NB4 (cell line): ENCODE results near the gene DLK1.

Source experiments
- POLR2A ChIP-seq: IDR thresholded peaks from 2 replicates; pipeline ENCODE4 v1.6.1; 2011; ENCODE audit warnings: mild to moderate bottlenecking; ENCODE audit not compliant: insufficient read length; ENCODE audit errors: extremely low read depth
- TF ChIP-seq, protein P1 (sequence below): IDR thresholded peaks from one replicate; pipeline ENCODE4 v1.5.1; 2012; ENCODE audit warnings: low read depth, low read length
- TF ChIP-seq, protein P2 (sequence below): IDR thresholded peaks from 2 replicates; pipeline ENCODE4 v1.6.1; 2011; ENCODE audit warnings: low read depth, low read length

DNA sequence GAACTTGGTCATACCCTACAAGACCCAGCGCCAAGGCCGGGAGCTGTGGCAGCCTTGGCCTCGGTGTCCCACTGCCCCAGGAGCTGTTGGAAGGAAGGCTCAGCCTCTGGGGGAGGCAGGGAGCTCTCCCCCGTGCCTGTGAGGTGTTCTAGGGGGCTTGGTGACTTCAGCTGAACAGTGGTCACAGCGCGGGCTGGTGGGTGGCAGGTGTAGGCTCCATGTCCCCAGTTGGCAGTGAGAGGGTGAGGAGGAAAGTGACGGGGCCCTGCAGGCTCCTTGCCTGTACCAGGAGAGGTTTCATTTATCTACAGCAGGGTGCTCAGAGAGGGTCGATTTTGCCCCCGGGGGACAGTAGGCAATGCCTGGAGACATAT, 47.5 kb downstream of the DLK1 start:
- no peak for TF ChIP-seq POLR2A
- TF ChIP-seq, protein P1, sequence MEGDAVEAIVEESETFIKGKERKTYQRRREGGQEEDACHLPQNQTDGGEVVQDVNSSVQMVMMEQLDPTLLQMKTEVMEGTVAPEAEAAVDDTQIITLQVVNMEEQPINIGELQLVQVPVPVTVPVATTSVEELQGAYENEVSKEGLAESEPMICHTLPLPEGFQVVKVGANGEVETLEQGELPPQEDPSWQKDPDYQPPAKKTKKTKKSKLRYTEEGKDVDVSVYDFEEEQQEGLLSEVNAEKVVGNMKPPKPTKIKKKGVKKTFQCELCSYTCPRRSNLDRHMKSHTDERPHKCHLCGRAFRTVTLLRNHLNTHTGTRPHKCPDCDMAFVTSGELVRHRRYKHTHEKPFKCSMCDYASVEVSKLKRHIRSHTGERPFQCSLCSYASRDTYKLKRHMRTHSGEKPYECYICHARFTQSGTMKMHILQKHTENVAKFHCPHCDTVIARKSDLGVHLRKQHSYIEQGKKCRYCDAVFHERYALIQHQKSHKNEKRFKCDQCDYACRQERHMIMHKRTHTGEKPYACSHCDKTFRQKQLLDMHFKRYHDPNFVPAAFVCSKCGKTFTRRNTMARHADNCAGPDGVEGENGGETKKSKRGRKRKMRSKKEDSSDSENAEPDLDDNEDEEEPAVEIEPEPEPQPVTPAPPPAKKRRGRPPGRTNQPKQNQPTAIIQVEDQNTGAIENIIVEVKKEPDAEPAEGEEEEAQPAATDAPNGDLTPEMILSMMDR, result no peak
- TF ChIP-seq, protein P2, sequence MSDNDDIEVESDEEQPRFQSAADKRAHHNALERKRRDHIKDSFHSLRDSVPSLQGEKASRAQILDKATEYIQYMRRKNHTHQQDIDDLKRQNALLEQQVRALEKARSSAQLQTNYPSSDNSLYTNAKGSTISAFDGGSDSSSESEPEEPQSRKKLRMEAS, result no peak
